GM19023 (cell line): Measurements from ENCODE around the gene GBP5.
"Not testable (repeated sequence)": the region's sequence is repeated elsewhere in the genome, so short reads cannot be mapped to it uniquely, and the experiment has no call there.

Source experiments
- ATAC-seq: cut with Tn5 transposase; IDR thresholded peaks from one replicate; pipeline ENCODE4 v1.9.1; 2021; ENCODE audit warnings: mild to moderate bottlenecking, moderate library complexity; ENCODE audit not compliant: unreplicated experiment

GBP5 gene

GRCh38 chr1:89284078-89284763 is 11.6 kb upstream of the GBP5 start:
- ATAC-seq, result not testable (repeated sequence)

DNA sequence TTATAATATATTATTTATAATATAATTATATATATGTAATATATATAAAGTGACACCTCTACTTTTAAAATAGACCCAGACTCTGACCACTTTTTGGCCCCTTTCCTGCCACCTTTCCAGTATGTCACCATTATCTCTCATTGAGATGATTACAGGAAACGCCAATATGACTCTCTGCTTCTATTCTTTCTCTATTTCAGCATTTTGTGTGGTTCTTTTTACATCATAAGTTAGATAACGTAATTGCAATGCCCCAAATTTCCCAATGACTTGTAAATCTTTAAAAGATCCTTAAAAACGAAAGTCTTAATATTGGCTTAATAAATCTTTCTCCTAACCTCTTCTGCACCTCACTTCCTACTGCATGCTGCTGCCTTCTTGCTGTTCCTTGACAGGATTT is 8.1 kb upstream of the GBP5 start:
- ATAC-seq, result no peak

- no peak for ATAC-seq
These were observed 6.4 kb upstream of the GBP5 start for GRCh38 chr1:89279011-89279466.

DNA sequence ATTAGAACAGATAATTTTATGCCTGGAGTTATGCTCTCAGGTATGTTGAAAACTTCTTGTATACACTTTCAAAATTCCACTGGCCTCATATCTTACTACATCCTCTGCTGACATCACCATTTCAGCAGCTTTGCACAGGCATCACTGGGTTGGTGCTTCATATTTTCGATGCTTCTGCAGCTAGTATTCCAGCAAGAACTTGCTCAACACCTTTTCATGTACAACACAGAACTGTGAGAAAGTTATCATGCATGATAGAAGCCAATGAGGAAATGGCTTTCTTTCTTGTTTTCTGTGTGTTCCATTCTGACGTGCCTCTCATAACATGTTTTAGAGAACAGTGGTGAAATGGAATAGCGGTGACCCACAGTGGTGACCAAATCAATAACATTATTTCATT is 5.1 kb upstream of the GBP5 start:
- ATAC-seq, result no peak

GRCh38 chr1:89276690-89277089 is 4.0 kb upstream of the GBP5 start:
- ATAC-seq, result no peak

DNA sequence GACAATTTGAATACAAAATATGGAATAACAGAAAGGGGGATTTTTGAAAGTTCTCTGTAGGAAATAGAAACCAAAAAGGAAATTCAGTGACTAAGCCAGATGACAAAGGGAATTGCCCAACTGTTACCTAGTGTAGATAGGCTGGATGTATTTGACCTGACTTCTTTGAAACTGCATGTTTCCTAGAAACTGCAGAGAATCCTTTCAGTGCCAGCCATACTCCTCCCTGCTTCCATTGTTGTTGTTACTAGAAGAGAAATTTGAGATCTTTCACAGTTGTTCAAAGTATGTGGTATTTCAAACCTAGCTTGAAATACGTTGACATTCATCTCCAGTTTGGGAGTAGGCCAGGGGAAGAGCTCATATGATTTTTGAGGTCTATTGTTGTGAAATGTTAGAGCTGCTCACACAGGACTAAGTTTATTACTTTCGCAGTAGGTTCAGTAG is 1.8 kb upstream of the GBP5 start:
- ATAC-seq, result no peak

- no peak for ATAC-seq
These were observed 691 bp upstream of the GBP5 start for GRCh38 chr1:89273324-89273778.

DNA sequence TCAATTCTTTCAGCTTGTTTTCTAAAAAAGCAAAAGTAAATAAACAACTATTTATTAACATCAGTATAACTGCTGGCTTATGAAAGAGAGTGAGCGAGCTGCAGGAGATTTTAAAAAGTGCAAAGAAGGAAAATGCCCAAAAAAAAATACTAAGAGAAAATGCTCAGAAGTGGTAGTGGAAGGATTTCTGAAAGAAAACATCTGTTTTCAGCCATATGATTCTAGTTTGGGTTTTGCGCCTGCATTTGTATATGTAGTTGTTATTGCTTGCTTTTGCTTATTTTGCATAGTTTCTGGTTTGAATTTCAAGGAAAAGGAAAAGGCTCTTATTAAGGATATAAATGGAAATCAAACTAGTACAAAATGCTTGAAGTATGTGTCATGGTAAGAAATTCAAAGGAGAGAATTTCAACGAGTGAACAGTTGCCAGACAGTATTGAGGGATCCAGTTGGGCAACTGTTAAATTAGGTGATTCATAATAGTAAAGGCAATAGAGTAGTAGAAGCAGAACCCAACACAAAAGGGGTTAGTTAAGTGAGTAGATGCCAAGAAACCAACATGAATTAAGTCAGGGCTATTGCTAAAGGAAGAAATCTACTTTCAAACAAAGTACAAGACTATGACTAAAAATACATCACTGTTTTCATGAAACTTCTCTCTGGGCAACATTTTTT is 1.2 kb downstream of the GBP5 start:
- ATAC-seq, result no peak

GRCh38 chr1:89270423-89270822 is 2.2 kb downstream of the GBP5 start:
- no peak for ATAC-seq

GRCh38 chr1:89269277-89269676 is 3.4 kb downstream of the GBP5 start:
- no peak for ATAC-seq

DNA sequence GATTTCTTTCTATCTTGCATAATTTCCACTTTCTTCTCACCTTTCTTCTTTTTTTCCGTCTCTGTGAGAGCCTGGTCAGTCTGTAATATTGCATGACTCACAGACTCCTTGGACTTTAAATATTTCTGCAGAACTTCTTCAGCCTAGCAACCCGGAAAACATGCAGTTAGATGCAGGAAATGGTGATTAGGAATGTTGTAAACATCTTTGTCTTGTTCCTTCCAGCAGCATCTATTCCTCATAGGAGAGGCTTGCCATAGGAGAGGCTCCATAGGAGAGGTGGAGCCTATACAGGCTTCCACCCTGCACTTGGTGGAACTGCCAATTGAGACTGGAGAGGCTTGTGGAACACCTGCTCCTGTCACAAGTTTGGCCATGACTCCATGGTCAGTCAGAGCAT is 10.0 kb downstream of the GBP5 start:
- ATAC-seq, result no peak

GRCh38 chr1:89261926-89262515 is 10.6 kb downstream of the GBP5 start:
- no peak for ATAC-seq

GRCh38 chr1:89260566-89261255 is 11.9 kb downstream of the GBP5 start:
- no peak for ATAC-seq

- no peak for ATAC-seq
These were observed 12.6 kb downstream of the GBP5 start for GRCh38 chr1:89260042-89260441.

DNA sequence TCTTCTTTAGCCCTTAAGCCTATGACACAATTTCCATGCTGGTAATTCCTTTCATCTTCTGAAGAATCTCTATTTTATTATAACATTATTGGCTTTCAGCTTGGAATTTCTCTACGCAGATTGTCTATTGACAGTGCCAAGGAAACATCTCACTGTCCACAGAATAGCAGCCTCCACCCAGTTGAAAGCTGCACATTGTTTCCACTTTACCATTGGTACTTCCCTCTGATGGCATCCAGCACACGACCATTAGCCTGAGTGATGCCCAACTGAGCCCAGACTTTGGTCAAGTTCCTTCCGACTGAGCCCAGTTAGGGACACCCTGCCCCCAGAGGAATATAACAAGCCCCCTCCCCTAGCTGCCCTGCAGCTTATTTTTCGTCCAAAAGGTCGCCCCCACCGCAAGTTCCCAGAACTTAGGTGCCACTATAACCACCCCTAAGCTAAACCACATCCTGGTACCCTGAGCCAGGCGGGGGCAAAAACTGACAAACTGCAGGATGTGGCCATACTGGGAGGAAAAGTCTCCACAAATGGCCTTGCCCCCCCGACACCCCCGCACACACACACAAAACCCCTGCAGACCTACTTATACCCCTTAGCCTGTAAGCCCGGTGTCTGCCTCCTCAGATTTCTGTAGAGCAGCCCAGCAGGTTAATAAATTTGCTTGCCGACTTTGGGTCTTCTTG is 13.2 kb downstream of the GBP5 start:
- no peak for ATAC-seq

- no peak for ATAC-seq
These were observed 15.6 kb downstream of the GBP5 start for GRCh38 chr1:89257041-89257440.

DNA sequence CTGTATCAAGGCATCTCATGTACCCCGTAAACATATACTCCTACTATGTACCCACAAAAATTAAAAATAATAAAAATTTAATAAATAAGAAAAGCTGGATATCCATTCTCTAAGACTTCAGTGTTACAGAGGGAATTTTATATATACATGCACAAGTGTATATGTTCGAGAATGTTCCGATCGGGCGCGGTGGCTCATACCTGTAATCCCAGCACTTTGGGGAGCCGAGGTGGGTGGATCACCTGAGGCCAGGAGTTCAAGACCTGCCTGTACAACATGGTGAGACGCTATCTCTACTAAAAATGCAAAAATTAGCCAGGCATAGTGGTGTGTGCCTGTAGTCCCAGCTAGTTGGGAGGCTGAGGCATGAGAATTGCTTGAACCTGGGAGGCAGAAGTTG is 17.1 kb downstream of the GBP5 start:
- not testable (repeated sequence) for ATAC-seq

DNA sequence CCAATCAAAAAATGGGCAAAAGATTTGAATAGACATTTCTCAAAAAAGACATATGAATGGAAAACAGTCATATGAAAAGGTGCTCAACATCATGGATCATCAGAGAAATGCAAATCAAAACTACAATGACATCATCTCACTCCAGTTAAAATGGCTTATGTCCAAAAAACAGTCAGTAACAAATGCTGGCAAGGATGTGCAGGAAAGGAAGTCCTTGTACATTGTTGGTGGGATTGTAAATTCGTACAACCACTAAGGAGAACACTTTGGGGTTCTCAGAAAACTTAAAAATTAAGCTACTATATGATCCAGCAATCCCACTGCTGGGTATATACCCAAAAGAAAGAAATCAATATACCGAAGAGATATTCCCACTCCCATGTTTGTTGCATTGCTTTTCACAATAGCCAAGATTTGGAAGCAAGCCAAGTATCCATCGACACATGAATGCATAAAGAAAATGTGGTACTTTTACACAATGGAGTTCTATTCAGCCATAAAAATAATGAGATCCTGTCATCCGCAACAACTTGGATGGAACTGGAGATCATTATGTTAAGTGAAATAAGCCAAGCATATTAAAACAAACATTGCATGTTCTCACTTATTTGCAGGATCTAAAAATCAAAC is 17.9 kb downstream of the GBP5 start:
- no peak for ATAC-seq

DNA sequence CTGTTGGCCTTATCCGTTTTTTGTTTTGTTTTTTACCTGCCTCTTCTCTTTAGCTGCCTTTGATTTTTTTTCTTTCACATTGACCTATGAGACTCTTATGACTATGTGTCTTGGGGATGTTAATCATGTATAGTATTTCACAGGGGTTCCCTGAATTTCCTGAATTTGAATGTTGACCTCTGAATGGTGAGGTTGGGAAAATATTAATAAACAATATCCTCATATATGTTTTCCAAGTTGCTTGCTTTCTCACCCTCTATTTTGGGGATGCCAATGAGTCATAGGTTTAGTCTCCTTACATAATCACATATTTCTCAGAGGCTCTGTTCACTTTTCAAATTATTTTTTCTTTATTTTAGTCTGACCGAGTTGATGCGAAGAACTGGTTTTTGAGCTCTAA is 29.6 kb downstream of the GBP5 start:
- ATAC-seq, result no peak
